Right ventricle myocardium superior (tissue), 1 donor: ENCODE data around the gene RUNDC3A. TPM values are rescaled to one million over a fixed set of nuclear protein-coding genes. Genes with fewer than 3 reads are reported as not detected.
A peak's percentile ranks its signal among the peaks of the same experiment; 100 is the strongest.

Experiments
- ATAC-seq: fragments of 200-7000 bp; cut with Tn5 transposase; one replicate; pipeline ENCODE4 v1.9.1; 2020; ENCODE audit warnings: mild to moderate bottlenecking; ENCODE audit not compliant: poor library complexity
- DNase-seq: peaks from one replicate; pipeline ENCODE4 v3.0.0-alpha.2; 2020
- intact Hi-C: fragments of 100-400 bp; cut with DNase I; formaldehyde crosslinking; loops from one replicate; pipeline ENCODE4 v1.11.2; 2022
- total RNA-seq: library from RNA; stranded (reverse); fragmentation: NEBNext Ultra II Directional; extraction: Animal tissue kit (Norgen Biotek cat#: 25700); gene quantifications from one replicate; pipeline ENCODE4 v1.2.1, GENCODE V29; 2021
- donor health status: DM: no; HTN: yes; CAD: no; lungs with severe emphysema.

The RUNDC3A gene
- total RNA-seq, 1 donor from 2014 or later = 0.22 TPM

- no peak for DNase-seq
- intact Hi-C loops = no loop called here
- no peak for ATAC-seq
These were observed 43.8 kb downstream of the RUNDC3A start for GRCh38 chr17:44351961-44352827.

GRCh38 chr17:44352828-44353671, 44.6 kb downstream of the RUNDC3A start:
- ATAC-seq (no peak), DNase-seq (no peak)
- intact Hi-C loops = no loop called here

DNA sequence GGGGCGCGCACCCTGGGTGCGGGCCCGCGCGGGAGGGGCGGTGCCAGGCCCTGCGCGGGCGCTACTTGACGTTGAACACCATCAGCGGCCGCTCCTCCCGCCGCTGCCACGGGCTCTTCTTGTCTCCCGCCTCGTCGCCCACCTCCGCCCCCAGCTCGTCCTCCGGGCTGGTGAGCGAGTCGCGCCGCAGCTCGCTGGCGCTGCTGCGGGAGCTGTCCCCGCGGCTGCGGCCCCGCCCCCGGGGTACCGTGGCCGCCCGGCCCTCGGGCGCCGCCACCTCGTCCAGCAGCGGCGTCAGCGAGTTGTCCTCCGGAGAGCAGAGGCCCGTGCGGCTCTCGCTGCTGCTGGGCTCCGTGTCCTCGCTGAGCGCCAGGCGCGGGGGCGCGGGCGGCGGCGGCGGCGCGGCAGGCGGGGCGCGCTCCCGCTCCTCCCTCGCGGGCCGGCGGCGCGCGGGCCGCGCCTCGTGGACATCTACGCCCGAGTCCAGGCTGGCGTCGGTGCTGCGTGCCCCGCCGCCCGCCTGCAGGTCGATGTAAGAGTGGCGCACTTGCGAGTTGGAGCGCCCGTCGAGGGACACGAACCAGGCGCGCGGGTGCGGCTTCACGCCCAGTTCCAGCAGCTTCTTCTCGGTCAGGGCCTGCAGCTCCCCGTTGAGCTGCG, 45.4 kb downstream of the RUNDC3A start:
- peak; percentile 63 for DNase-seq
- peak; percentile 38 for ATAC-seq
- intact Hi-C loops = no loop called here

DNA sequence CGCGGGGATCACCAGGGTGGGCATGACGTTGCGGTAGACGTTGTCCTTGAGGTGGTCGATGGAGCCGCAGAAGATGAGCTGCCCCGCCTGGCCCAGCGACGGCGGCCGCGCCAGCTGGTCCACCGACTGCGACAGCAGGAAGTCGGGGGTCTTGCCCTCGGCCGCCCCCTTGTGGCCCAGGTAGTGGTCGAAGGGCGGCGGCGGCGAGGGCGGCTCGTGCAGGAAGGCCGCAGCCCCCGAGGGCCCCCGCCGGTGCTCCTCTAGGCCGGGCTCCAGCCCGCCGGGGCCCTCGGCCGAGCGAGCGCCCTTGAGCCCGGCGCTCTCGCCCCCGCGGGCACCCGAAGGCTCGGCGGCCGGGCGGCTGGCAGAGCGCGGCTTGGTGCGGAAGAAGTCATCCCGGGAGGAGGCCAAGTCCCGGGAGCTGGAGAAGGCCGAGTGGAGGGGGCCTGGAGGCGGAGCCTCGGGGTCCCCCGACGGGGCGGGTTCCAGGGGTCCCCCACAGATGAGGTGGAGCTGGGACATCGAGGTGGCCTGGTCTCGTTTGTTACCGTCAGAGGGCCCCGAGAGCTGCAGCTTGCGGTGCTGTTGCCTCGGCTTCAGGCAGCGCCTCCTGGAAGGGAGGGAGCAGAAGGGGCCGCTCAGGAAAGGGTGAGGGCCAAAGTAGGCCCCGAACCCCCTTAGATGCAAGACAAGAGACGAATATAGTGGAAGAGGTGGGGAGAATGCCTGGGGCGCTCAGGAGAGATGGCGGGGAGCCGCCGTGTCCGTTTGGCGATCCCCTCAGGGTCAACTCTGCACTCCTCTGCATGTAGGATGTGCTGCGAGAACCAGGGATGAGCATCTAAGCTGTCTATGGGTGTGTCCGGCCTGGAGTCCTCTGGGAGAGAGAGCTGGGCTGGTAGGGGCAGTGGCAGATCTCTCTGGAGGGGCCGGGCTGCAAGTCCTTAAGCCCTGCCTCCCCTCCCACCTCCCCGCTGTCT, 46.5 kb downstream of the RUNDC3A start:
- peak; percentile 18 for ATAC-seq
- DNase-seq = peak; percentile 68
- intact Hi-C loops = no loop called here

- no peak for ATAC-seq
- intact Hi-C loops = no loop called here
- DNase-seq = no peak
These were observed 47.3 kb downstream of the RUNDC3A start for GRCh38 chr17:44355642-44356099.

DNA sequence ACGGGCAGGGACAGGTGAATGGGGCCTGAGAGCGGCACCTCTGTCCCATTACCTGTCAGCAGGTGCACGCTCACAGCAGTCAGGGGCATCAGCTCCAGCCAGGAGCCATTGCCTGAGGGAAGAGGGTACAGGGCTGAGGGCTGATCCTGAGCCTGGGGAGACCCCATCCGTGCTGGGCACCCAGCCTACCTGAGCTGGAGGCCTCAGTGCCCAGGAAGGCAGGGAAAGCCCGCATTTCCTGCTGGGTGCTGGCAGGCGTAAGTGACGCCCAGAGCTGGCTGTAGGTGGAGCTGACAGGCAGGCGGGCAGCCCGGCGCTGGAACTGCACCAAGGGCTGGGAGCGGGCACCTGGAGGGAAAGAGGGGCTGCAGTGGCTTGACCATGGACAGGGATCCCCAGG, 47.8 kb downstream of the RUNDC3A start:
- no peak for ATAC-seq
- intact Hi-C loops = no loop called here
- no peak for DNase-seq

- no peak for DNase-seq
- intact Hi-C loops = no loop called here
- ATAC-seq = no peak
These were observed 49.7 kb downstream of the RUNDC3A start for GRCh38 chr17:44358066-44358465.

DNA sequence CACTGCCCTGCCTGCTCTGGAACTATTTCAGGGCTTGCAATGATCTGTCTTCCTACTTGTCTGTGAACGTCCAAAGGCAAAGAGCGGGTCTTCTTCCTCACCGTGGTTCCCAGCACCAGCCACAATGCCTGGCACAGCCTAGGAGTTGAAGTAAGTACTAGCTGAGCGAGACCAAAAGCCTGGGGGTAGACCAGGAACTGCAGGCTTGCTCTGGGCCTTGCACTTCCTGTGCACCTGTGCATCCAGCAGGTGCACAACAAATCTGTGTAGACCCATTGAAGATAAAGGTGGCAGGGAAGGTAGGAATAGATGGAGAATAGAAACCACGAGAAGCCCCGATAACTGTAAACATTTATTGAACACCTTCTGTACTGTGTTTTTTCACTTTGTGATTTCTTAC, 50.6 kb downstream of the RUNDC3A start:
- ATAC-seq (no peak), DNase-seq (no peak)
- intact Hi-C loops = no loop called here

- intact Hi-C loops = no loop called here
- ATAC-seq = no peak
- no peak for DNase-seq
These were observed 51.2 kb downstream of the RUNDC3A start for GRCh38 chr17:44359458-44360143.

- DNase-seq = no peak
- no peak for ATAC-seq
- intact Hi-C loops = no loop called here
These were observed 51.7 kb downstream of the RUNDC3A start for GRCh38 chr17:44360144-44360533.

GRCh38 chr17:44360826-44361225, 52.4 kb downstream of the RUNDC3A start:
- intact Hi-C loops = no loop called here
- no peak for ATAC-seq
- DNase-seq = no peak

- no peak for ATAC-seq
- DNase-seq = no peak
- intact Hi-C loops = no loop called here
These were observed 53.2 kb downstream of the RUNDC3A start for GRCh38 chr17:44361292-44362260.

DNA sequence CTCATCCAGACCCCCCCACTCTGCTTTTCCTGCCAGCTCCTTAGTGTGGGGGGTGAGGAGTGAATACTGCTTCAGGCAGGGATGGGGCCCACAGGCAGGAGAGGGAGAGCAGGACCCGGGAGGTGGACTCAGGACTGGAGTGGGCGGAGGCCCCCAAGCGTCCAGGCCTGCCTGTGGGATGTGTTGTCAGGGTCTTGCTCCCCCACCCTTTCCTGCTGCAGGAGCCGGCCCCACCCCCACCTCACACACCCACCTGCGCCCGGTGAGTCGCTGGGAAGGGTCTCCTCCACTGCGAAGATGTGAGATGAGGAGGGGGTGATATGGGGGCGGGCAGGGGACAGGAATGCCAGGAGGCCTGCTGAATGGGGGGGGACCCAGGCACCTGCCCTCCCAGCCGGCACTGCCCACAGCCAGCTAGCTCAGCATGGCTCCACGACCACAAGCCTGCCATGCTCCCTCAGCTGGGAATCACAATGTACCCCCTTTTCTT, 54.1 kb downstream of the RUNDC3A start:
- ATAC-seq (no peak), DNase-seq (no peak)
- intact Hi-C loops = no loop called here

DNA sequence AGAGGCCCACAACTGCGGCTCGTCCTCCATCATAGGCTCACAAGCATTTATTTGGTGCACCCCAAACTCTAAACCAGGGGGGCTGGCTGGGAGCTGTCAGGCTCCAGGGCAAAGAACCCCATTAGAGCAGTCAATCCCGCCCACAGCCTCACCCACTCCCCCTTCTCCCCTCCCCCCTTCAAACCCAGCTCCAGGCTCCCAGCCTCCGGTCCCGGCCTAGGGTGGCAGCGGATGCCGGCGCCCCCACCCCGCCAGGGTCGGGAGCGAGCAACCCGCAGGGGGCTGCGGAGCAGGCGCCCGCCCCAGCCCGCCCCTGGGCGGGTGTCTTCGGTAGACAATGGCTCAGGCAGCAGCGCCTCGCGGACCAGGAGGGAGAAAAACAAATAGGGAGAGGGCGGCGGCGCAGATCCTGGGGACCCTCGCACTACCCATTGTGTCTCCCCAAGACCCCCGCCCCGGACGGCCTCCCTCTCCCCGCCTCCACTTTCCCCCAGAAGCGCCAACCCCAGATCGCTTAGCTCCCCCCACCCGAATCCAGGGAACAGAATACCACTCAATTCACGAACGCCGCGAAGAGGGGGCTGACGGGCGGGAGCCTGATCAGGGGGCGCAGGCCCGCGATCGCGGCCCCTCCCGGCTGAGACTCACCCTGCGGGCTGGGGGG, 54.7 kb downstream of the RUNDC3A start:
- no peak for DNase-seq

GRCh38 chr17:44363613-44364159, 55.3 kb downstream of the RUNDC3A start, which contains the start of gene FAM171A2:
Gene FAM171A2 (minus strand): TSS chr17:44363853. CDS start chr17:44363714, 139 bp downstream.
- DNase-seq (peak; percentile 79), ATAC-seq (peak; percentile 95)
- intact Hi-C loops = no loop called here

More for the DNA sequence above, 54.7 kb downstream of the RUNDC3A start:
- ATAC-seq = peak; percentile 21
- intact Hi-C loops = no loop called here
